NCI-H187 treated with DMSO at 0.1 percent for 48 hours (cell line): ENCODE results near the gene TTYH1.

Source experiments
- DNase-seq: peaks from one replicate; lab custom pipeline; 2025; lab: John Stamatoyannopoulos, UW

The TTYH1 gene

GRCh38 chr19:54481326-54481930 is 66.2 kb downstream of the TTYH1 start:
- DNase-seq = no peak

- no peak for DNase-seq
Measured at GRCh38 chr19:54482889-54483288, 67.6 kb downstream of the TTYH1 start.

- no peak for DNase-seq
Measured at GRCh38 chr19:54484451-54484850, 69.2 kb downstream of the TTYH1 start.

- no peak for DNase-seq
Measured at GRCh38 chr19:54485851-54486250, 70.6 kb downstream of the TTYH1 start.
